Glomerular endothelial cell (primary cell): ENCODE data around the gene SKA1. TPM values are rescaled to one million over a fixed set of nuclear protein-coding genes. Genes with fewer than 3 reads are reported as not detected.
A peak's percentile ranks its signal among the peaks of the same experiment; 100 is the strongest.
"Not testable (repeated sequence)": the region's sequence is repeated elsewhere in the genome, so short reads cannot be mapped to it uniquely, and the experiment has no call there.

Source experiments
- DNase-seq: peaks from one replicate; pipeline ENCODE4 v3.0.0-alpha.2; 2011; ENCODE audit warnings: low read depth, low spot score; ENCODE audit errors: extremely low read depth
- total RNA-seq: library from RNA; depleted of rRNA; stranded (reverse); fragments of >200 nt; gene quantifications from 2 replicates; pipeline ENCODE4 v1.2.3, GENCODE V29; 2015

The SKA1 gene
- total RNA-seq, 1 donor from 2014 or later, result 9.8 TPM

- no peak for DNase-seq
These were observed 19.0 kb downstream of the SKA1 start for GRCh38 chr18:50393802-50394201.

- no peak for DNase-seq
These were observed 20.2 kb downstream of the SKA1 start for GRCh38 chr18:50395093-50395492.

- DNase-seq, result no peak
These were observed 21.3 kb downstream of the SKA1 start for GRCh38 chr18:50396005-50396660.

- no peak for DNase-seq
These were observed 22.2 kb downstream of the SKA1 start for GRCh38 chr18:50397023-50397422.

GRCh38 chr18:50398099-50398498, 23.3 kb downstream of the SKA1 start:
- DNase-seq, result no peak

- DNase-seq, result no peak
These were observed 24.1 kb downstream of the SKA1 start for GRCh38 chr18:50398947-50399346.

GRCh38 chr18:50399582-50399981, 24.7 kb downstream of the SKA1 start:
- DNase-seq, result no peak

- not testable (repeated sequence) for DNase-seq
These were observed 25.6 kb downstream of the SKA1 start for GRCh38 chr18:50400438-50400837.

GRCh38 chr18:50401295-50401694, 26.4 kb downstream of the SKA1 start:
- no peak for DNase-seq

GRCh38 chr18:50401888-50402287, 27.0 kb downstream of the SKA1 start:
- no peak for DNase-seq

GRCh38 chr18:50404752-50405581, 30.1 kb downstream of the SKA1 start:
- DNase-seq, result not testable (repeated sequence)

GRCh38 chr18:50405582-50406271, 30.9 kb downstream of the SKA1 start:
- DNase-seq, result no peak

GRCh38 chr18:50409236-50409635, 34.4 kb downstream of the SKA1 start:
- DNase-seq, result no peak

GRCh38 chr18:50410008-50410407, 35.2 kb downstream of the SKA1 start:
- DNase-seq, result no peak

GRCh38 chr18:50410894-50411293, 36.0 kb downstream of the SKA1 start:
- no peak for DNase-seq

- not testable (repeated sequence) for DNase-seq
These were observed 42.0 kb downstream of the SKA1 start for GRCh38 chr18:50416832-50417231.

GRCh38 chr18:50417705-50418104, 42.9 kb downstream of the SKA1 start:
- DNase-seq, result not testable (repeated sequence)

- DNase-seq, result no peak
These were observed 43.8 kb downstream of the SKA1 start for GRCh38 chr18:50418650-50419049.

- no peak for DNase-seq
These were observed 47.5 kb downstream of the SKA1 start for GRCh38 chr18:50422286-50422898.

- peak; percentile 45 for DNase-seq
These were observed 50.2 kb downstream of the SKA1 start for GRCh38 chr18:50424877-50425690.
